Measurements from ENCODE around the gene SSC5D. TPM values are rescaled to one million over a fixed set of nuclear protein-coding genes. Genes with fewer than 3 reads are reported as not detected.
A peak's percentile ranks its signal among the peaks of the same experiment; 100 is the strongest.

Gene SSC5D
- 10 to 100 TPM; 47.7 to 59.9 (median 51.9) TPM for total RNA-seq (2021; fragmentation: NEBNext Ultra II Directional; extraction: Animal tissue kit (Norgen Biotek cat#: 25700))
- long read RNA-seq, partial matches to known transcripts, result 3 of 11 reads
- long read RNA-seq, other reads (novel, unspliced or antisense), result 8 of 11 reads

- H3K27me3 Mint-ChIP-seq (ENCODE audit: insufficient read depth), result peaks cover 4% of the 10 kb centered on the region
- H3K36me3 Mint-ChIP-seq (ENCODE audit: low read depth), result no peaks in the 10 kb centered on the region
- peaks cover 45% of the 10 kb centered on the region for H3K4me1 Mint-ChIP-seq (ENCODE audit: low read depth)
- peak within 1 kb of the TSS; percentile 87 for H3K4me3 Mint-ChIP-seq
- no peaks in the 10 kb centered on the region for H3K9me3 Mint-ChIP-seq
- TF ChIP-seq CTCF (IDR thresholded peaks at IDR 0.05), result no peak
- peak; percentile 48 for DNase-seq
- H3K27ac Mint-ChIP-seq, result peak within 1 kb of the TSS; percentile 99
These were observed at the start of gene SSC5D for GRCh38 chr19:55487924-55488687. SSC5D (plus strand) TSS chr19:55488436; CDS start chr19:55488590, 154 bp downstream.

GRCh38 chr19:55439052-55439451 lies 49.2 kb upstream of the SSC5D start:
- Mint-ChIP-seq H3K27me3 (ENCODE audit: insufficient read depth) (peaks cover 32% of the 10 kb centered on the region), H3K4me3 (no peak overlapping the region), H3K27ac (no peak overlapping the region), H3K4me1 (ENCODE audit: low read depth) (peaks cover 10% of the 10 kb centered on the region), H3K36me3 (ENCODE audit: low read depth) (peaks cover 5% of the 10 kb centered on the region; the same call in 1 of the 2 replicates), H3K9me3 (peaks cover 4% of the 10 kb centered on the region; the same call in 1 of the 2 replicates)
- TF ChIP-seq CTCF (IDR thresholded peaks at IDR 0.05), result no peak
- DNase-seq, result no peak

- H3K9me3 Mint-ChIP-seq, result peaks cover 4% of the 10 kb centered on the region; the same call in 1 of the 2 replicates
- H3K27ac Mint-ChIP-seq, result no peak overlapping the region
- no peak overlapping the region for H3K4me3 Mint-ChIP-seq
- peaks cover 41% of the 10 kb centered on the region for H3K27me3 Mint-ChIP-seq (ENCODE audit: insufficient read depth)
- peaks cover 5% of the 10 kb centered on the region; the same call in 1 of the 2 replicates for H3K36me3 Mint-ChIP-seq (ENCODE audit: low read depth)
- no peak for DNase-seq
- TF ChIP-seq CTCF (IDR thresholded peaks at IDR 0.05), result no peak
- peaks cover 10% of the 10 kb centered on the region for H3K4me1 Mint-ChIP-seq (ENCODE audit: low read depth)
These were observed 47.7 kb upstream of the SSC5D start for GRCh38 chr19:55440411-55441105.

- H3K27ac Mint-ChIP-seq, result no peak overlapping the region
- no peak for TF ChIP-seq CTCF (IDR thresholded peaks at IDR 0.05)
- H3K36me3 Mint-ChIP-seq (ENCODE audit: low read depth), result peaks cover 5% of the 10 kb centered on the region; the same call in 1 of the 2 replicates
- H3K4me1 Mint-ChIP-seq (ENCODE audit: low read depth), result peaks cover 10% of the 10 kb centered on the region
- H3K27me3 Mint-ChIP-seq (ENCODE audit: insufficient read depth), result peaks cover 47% of the 10 kb centered on the region
- H3K9me3 Mint-ChIP-seq, result peaks cover 4% of the 10 kb centered on the region; the same call in 1 of the 2 replicates
- H3K4me3 Mint-ChIP-seq, result no peak overlapping the region; the same call in 1 of the 2 replicates
- DNase-seq, result no peak
These were observed 46.9 kb upstream of the SSC5D start for GRCh38 chr19:55441319-55441691.

GRCh38 chr19:55441692-55442321 lies 46.4 kb upstream of the SSC5D start:
- Mint-ChIP-seq H3K27me3 (ENCODE audit: insufficient read depth) (peaks cover 48% of the 10 kb centered on the region), H3K36me3 (ENCODE audit: low read depth) (peaks cover 5% of the 10 kb centered on the region; the same call in 1 of the 2 replicates), H3K27ac (no peak overlapping the region), H3K4me1 (ENCODE audit: low read depth) (peaks cover 10% of the 10 kb centered on the region), H3K9me3 (peaks cover 4% of the 10 kb centered on the region; the same call in 1 of the 2 replicates), H3K4me3 (no peak overlapping the region)
- no peak for TF ChIP-seq CTCF (IDR thresholded peaks at IDR 0.05)
- no peak for DNase-seq

Measured in HFFc6 (cell line).